Tibial artery (tissue), 4 donors: ENCODE data around the gene CCDC9B.
A peak's percentile ranks its signal among the peaks of the same experiment; 100 is the strongest.

ENCODE experiments used
- DNase-seq, 2 donors: peaks; one replicate each; pipeline ENCODE4 v3.0.0-alpha.2; 2019
- H3K27ac ChIP-seq, 2 donors: fragments of 200-600 bp; sonication (generic) in 1 of 2; 1 replicate in 1 of 2; 2 replicates in 1 of 2; pipeline ENCODE4 v1.5.1; 2018 to 2019; ENCODE audit warnings: mild to moderate bottlenecking in 1 of 2
- H3K27me3 ChIP-seq, 2 donors: fragments of 200-600 bp; sonication (generic) in 1 of 2; one replicate each; pipeline versions ENCODE4 v1.5.1 to v1.6.0; 2016 to 2019
- H3K36me3 ChIP-seq, 3 donors: fragments of 200-600 bp; sonication (generic) in 2 of 3; one replicate each; pipeline ENCODE4 v1.5.1; 2016 to 2019; ENCODE audit warnings: mild to moderate bottlenecking in 2 of 3
- H3K4me1 ChIP-seq, 4 donors: fragments of 200-600 bp; sonication (generic) in 2 of 4; 1 replicate in 3 of 4; 2 replicates in 1 of 4; pipeline ENCODE4 v1.5.1; 2016 to 2019
- H3K4me3 ChIP-seq, 2 donors: fragments of 200-600 bp; sonication (generic) in 1 of 2; 1 replicate in 1 of 2; 2 replicates in 1 of 2; pipeline ENCODE4 v1.5.1; 2018 to 2019; ENCODE audit warnings: mild to moderate bottlenecking in 2 of 2
- H3K9me3 ChIP-seq, 3 donors: fragments of 200-600 bp; sonication (generic) in 1 of 3; one replicate each; pipeline ENCODE4 v1.5.1; 2016 to 2019
- CTCF ChIP-seq, 2 experiments: fragments of 200-600 bp in 1 of 2; fragments of 450-650 bp in 1 of 2; IDR thresholded peaks; one replicate each; pipeline ENCODE4 v1.5.1; 2017 to 2019; ENCODE audit warnings: antibody characterized with exemption in 2 of 2, mild to moderate bottlenecking in 1 of 2, moderate library complexity in 1 of 2
- intact Hi-C: fragments of 100-400 bp; cut with DNase I; formaldehyde crosslinking; loops from one replicate; pipeline ENCODE4 v1.15.0; 2023; ENCODE audit warnings: low total_unique reads

The CCDC9B gene

GRCh38 chr15:40340740-40341400, at the start of gene CCDC9B:
Gene CCDC9B, minus strand, starts transcription at chr15:40340939. Its CDS starts 120 bp downstream, at chr15:40340819.
- Histone ChIP-seq H3K27me3 (no peaks in the 10 kb centered on the region), H3K36me3 (no peaks in the 10 kb centered on the region), H3K4me3 (peak within 1 kb of the TSS; percentile 35 to 43), H3K27ac (peak within 1 kb of the TSS; percentile 90), H3K4me1 (peaks cover 3 to 93% (median 90%) of the 10 kb centered on the region in 4 donors), H3K9me3 (no peaks in the 10 kb centered on the region)
- intact Hi-C loops, result loop anchor here (1.0 kb wide), 1 partner anchor 18 kb away; the partner anchor contains the start of gene INAFM2
- TF ChIP-seq CTCF (IDR thresholded peaks at IDR 0.05), result no peak
- DNase-seq, result peak; percentile 92 to 99

GRCh38 chr15:40389824-40390595, 49.3 kb upstream of the CCDC9B start:
- Histone ChIP-seq H3K4me3 (no peak overlapping the region), H3K9me3 (no peaks in the 10 kb centered on the region), H3K27me3 (no peaks in the 10 kb centered on the region), H3K27ac (no peak overlapping the region), H3K36me3 (peaks cover 11 to 74% (median 62%) of the 10 kb centered on the region in 3 donors), H3K4me1 (no peaks in the 10 kb centered on the region)
- no peak for DNase-seq
- no peak for TF ChIP-seq CTCF (IDR thresholded peaks at IDR 0.05)
- intact Hi-C loops, result no loop called here

GRCh38 chr15:40388941-40389823, 48.4 kb upstream of the CCDC9B start:
- peak in 1 of 2 donors; percentile 27 for DNase-seq
- peaks cover 0 to 3% (median under 1%) of the 10 kb centered on the region in 4 donors for H3K4me1 ChIP-seq

GRCh38 chr15:40386480-40386879, 45.7 kb upstream of the CCDC9B start:
- H3K4me3 ChIP-seq, result no peak overlapping the region
- H3K36me3 ChIP-seq, result peaks cover 0 to 41% (median 39%) of the 10 kb centered on the region in 3 donors
- H3K27ac ChIP-seq, result no peak overlapping the region
- no peak for TF ChIP-seq CTCF (IDR thresholded peaks at IDR 0.05)
- no peaks in the 10 kb centered on the region for H3K27me3 ChIP-seq
- intact Hi-C loops, result no loop called here
- H3K9me3 ChIP-seq, result no peaks in the 10 kb centered on the region
- DNase-seq, result no peak
- peaks cover 0 to 16% (median 10%) of the 10 kb centered on the region in 4 donors for H3K4me1 ChIP-seq

More at GRCh38 chr15:40388941-40389823, 48.4 kb upstream of the CCDC9B start:
- no peaks in the 10 kb centered on the region for H3K9me3 ChIP-seq
- H3K4me3 ChIP-seq, result no peak overlapping the region
- H3K27ac ChIP-seq, result no peak overlapping the region
- H3K27me3 ChIP-seq, result no peaks in the 10 kb centered on the region
- no peak for TF ChIP-seq CTCF (IDR thresholded peaks at IDR 0.05)
- H3K36me3 ChIP-seq, result peaks cover 11 to 67% (median 62%) of the 10 kb centered on the region in 3 donors
- intact Hi-C loops, result no loop called here
